ENCODE measurements around the gene JUNB. TPM values are rescaled to one million over a fixed set of nuclear protein-coding genes. Genes with fewer than 3 reads are reported as not detected.

JUNB gene
- total RNA-seq, 1 donor from 2014 or later, result 16.3 TPM

DNA sequence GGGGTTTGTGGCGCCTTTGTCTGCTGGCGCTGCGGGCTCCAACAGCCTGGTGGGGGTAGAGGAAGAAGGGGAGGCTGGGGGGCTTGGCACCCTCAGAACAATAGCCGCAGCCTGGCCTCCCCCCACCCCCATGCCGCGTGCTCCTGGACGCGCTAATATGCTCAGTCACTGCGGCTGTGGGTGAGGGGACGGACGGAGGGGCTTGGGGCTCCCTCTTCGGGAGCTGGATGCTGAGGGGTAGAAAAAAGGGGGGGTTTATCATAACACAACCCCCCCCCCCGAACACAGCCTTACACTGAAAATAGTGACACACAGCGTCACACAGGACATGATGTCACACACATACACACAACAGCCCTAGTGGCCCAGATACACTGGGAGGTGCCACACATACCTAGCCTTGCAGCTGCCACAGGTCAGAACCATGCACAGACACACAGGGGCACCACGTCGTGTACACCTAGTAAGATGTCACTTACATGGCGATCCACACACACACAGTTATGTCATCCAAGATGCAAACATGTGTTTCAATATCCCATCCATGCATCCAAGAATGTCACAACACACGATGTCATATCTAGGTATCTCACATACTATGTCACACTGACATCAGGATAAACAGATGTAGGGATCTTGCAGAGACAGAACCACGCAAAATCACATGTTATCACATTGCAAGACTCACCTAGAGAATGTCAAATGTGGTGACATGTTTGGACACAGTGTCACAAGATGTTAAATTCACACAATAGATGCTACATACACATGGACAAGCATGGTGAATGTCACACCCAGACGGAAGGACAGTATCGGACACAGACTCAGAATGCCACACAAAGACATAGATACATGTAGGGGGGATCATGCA, 47.8 kb downstream of the JUNB start:
- DNase-seq (ENCODE audit: low spot score) (no peak), ATAC-seq (no peak)

DNA sequence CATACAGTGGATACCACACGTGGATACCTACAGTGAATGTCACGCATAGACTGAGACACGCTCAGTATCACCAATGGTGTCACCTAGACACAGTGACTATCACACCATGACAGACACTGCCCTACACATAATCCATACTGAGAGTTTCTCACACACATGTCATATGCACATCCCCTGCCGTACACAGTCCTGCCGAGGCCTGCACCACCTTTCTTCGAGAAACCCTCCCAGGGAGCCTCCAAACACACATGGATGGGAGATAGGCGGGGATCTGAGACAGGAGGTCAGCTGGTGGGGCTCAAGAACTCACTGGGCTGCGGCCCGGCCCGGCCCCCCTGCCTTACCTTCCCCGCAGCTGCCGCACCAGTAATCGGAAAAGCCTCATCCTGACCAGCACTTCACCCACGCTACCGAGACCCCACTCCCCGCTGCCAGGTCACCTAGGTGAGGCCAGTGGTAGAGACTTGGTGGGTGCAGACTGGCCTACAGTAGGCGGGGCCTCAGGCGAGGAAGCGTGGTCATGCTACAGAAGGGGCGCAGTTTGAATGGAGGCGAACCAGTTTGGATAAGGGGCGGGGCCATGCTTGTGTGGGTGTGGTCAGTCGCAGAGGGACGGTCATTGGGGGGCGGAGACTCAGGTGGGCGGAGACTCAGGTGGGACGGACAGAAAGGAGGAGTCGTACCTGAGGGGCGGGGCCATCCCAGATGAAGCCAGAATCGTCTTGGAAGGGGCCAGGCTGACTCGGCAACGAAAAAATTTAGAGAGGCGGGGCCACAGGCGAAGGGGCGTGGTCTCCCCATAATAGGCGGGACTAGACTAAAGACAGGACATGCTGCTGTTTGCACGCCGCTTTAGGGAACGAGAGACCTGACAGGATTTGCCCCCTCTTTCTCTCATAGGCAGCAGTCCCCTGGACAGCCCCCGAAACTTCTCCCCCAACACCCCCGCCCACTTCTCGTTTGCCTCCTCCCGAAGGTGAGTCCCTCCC, 49.1 kb downstream of the JUNB start:
- ATAC-seq (peak; percentile 37), DNase-seq (ENCODE audit: low spot score) (no peak)

DNA sequence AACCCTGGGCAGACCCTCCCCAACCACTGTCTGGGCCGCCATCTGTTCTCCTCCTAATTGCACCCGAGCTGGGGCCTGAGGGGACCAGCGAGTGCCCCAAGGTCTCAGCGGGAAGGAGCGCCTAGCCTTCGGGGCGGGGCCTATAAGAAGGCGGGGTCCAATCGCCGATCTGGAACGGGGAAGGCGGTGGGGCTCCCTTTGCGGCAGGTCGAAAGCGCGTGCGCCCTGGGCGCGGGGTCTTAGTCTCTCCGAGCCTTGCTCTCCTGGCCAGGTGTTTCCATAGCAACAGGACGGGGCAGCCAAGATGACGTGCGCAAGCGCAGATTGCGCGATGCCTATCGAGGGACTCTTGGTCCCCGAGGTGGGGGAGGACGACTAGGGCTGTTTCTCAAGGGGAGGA, 49.8 kb downstream of the JUNB start:
- DNase-seq (ENCODE audit: low spot score) (no peak), ATAC-seq (no peak)

DNA sequence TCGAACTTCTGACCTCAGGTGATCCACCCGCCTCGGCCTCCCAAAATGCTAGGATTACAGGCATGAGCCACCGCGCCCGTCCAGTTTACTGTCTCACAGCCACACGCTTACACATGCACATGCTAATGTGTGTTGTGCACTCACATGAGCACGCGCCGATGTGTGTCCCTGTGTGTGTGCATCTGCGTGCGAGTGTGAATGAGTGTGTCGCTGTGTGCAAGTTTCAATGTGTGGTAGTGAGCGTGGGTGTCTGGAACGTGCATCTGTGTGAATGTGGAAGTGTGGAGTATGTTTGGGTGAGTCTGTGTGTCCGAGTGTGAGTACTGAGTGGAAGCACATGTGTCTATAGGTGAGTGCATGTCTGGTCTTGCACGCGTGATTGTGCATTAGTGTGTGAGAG, 51.2 kb downstream of the JUNB start:
- ATAC-seq, result no peak

More for the DNA sequence above, 51.2 kb downstream of the JUNB start:
- no peak for DNase-seq (ENCODE audit: low spot score)

Other genes with a start within 250 kb of the JUNB start
- 5.3 TPM for gene ZNF564, start 240.0 kb upstream of the JUNB start, total RNA-seq
- gene ZNF490, start 180.7 kb upstream of the JUNB start, total RNA-seq, result 3.9 TPM
- gene ZNF791, start 180.6 kb upstream of the JUNB start, total RNA-seq, result 9.1 TPM
- 54.8 TPM for gene MAN2B1, start 124.7 kb upstream of the JUNB start, total RNA-seq
- gene WDR83, start 124.7 kb upstream of the JUNB start, total RNA-seq, result 3.8 TPM
- gene DHPS, start 109.6 kb upstream of the JUNB start, total RNA-seq, result 41.6 TPM
- not detected for gene GNG14, start 103.5 kb upstream of the JUNB start, total RNA-seq
- 3.3 TPM for gene FBXW9, start 94.9 kb upstream of the JUNB start, total RNA-seq
- gene TNPO2, start 67.6 kb upstream of the JUNB start, total RNA-seq, result 19.5 TPM
- gene TRIR, start 56.8 kb upstream of the JUNB start, total RNA-seq, result 91.0 TPM
- gene GET3, start 54.0 kb upstream of the JUNB start, total RNA-seq, result 23.0 TPM
- not detected for gene BEST2, start 39.7 kb upstream of the JUNB start, total RNA-seq
- gene HOOK2, start 15.9 kb upstream of the JUNB start, total RNA-seq, result 23.2 TPM
- 224 TPM for gene PRDX2, start 10.3 kb downstream of the JUNB start, total RNA-seq
- 1.5 TPM for gene THSD8, start 10.6 kb downstream of the JUNB start, total RNA-seq
- 3.0 TPM for gene RNASEH2A, start 15.1 kb downstream of the JUNB start, total RNA-seq
- not detected for gene RTBDN, start 43.1 kb downstream of the JUNB start, total RNA-seq
- gene MAST1, start 47.0 kb downstream of the JUNB start, total RNA-seq, result 0.86 TPM
- 22.3 TPM for gene DNASE2, start 90.0 kb downstream of the JUNB start, total RNA-seq
- 0.35 TPM for gene KLF1, start 95.7 kb downstream of the JUNB start, total RNA-seq
- gene GCDH, start 99.7 kb downstream of the JUNB start, total RNA-seq, result 109 TPM
- gene SYCE2, start 127.8 kb downstream of the JUNB start, total RNA-seq, result not detected
- 34.2 TPM for gene FARSA, start 142.2 kb downstream of the JUNB start, total RNA-seq
- 1,041 TPM for gene CALR, start 147.1 kb downstream of the JUNB start, total RNA-seq
- gene RAD23A, start 154.4 kb downstream of the JUNB start, total RNA-seq, result 42.6 TPM
- 12.0 TPM for gene GADD45GIP1, start 165.7 kb downstream of the JUNB start, total RNA-seq
- not detected for gene DAND5, start 178.1 kb downstream of the JUNB start, total RNA-seq
- gene NFIX, start 204.0 kb downstream of the JUNB start, total RNA-seq, result 41.4 TPM